Breast epithelium (tissue), 3 donors: ENCODE measurements around the gene SPN.

ENCODE experiments used
- CTCF ChIP-seq, 3 donors: fragments of 450-650 bp; IDR thresholded peaks; one replicate each; pipeline ENCODE4 v1.5.1; 2016 to 2017; ENCODE audit warnings: antibody characterized with exemption in 3 of 3, mild to moderate bottlenecking in 3 of 3, moderate library complexity in 3 of 3
- POLR2A ChIP-seq: fragments of 450-650 bp; IDR thresholded peaks from one replicate; pipeline ENCODE4 v1.6.1; 2016; ENCODE audit warnings: antibody characterized with exemption, mild to moderate bottlenecking, moderate library complexity

GRCh38 chr16:29698484-29699323, 35.7 kb downstream of the SPN start:
- no peak for TF ChIP-seq CTCF (IDR thresholded peaks at IDR 0.05)
- no peak for TF ChIP-seq POLR2A
